Myocyte (in vitro differentiated cells): Measurements from ENCODE around the gene YY2. TPM values are rescaled to one million over a fixed set of nuclear protein-coding genes. Genes with fewer than 3 reads are reported as not detected.
A peak's percentile ranks its signal among the peaks of the same experiment; 100 is the strongest.
"Not testable (repeated sequence)": the region's sequence is repeated elsewhere in the genome, so short reads cannot be mapped to it uniquely, and the experiment has no call there.

Source experiments
- DNase-seq: peaks from one replicate; pipeline ENCODE4 v3.0.0-alpha.2; 2012; ENCODE audit warnings: low read depth
- polyA plus RNA-seq: library from polyadenylated mRNA; unstranded; fragments of >200 nt; gene quantifications from one replicate; pipeline ENCODE4 v1.2.1, GENCODE V29; 2012; ENCODE audit warnings: missing spikeins
- total RNA-seq: library from RNA; depleted of rRNA; stranded (reverse); fragments of >200 nt; gene quantifications from 2 replicates; pipeline ENCODE4 v1.2.3, GENCODE V29; 2014

Gene YY2
- total RNA-seq: 0.37 and 0.68 TPM in 2 replicates
- 0.91 TPM for polyA plus RNA-seq

- DNase-seq: no peak
These were observed at the start of gene YY2 for GRCh38 chrX:21855937-21856415. Gene YY2, plus strand, starts transcription at chrX:21855987. Its CDS starts 498 bp downstream, at chrX:21856485.

GRCh38 chrX:21806691-21807090 is 49.1 kb upstream of the YY2 start:
- DNase-seq: no peak

GRCh38 chrX:21811832-21812231 is 44.0 kb upstream of the YY2 start:
- DNase-seq: no peak

GRCh38 chrX:21812628-21813027 is 43.2 kb upstream of the YY2 start:
- DNase-seq: no peak

GRCh38 chrX:21813612-21814368 is 42.0 kb upstream of the YY2 start:
- no peak for DNase-seq

- no peak for DNase-seq
These were observed 39.7 kb upstream of the YY2 start for GRCh38 chrX:21816136-21816535.

- DNase-seq: not testable (repeated sequence)
These were observed 35.6 kb upstream of the YY2 start for GRCh38 chrX:21820170-21820569.

- no peak for DNase-seq
These were observed 33.9 kb upstream of the YY2 start for GRCh38 chrX:21821875-21822274.

- no peak for DNase-seq
These were observed 24.3 kb upstream of the YY2 start for GRCh38 chrX:21831496-21831895.

GRCh38 chrX:21837056-21837455 is 18.7 kb upstream of the YY2 start:
- no peak for DNase-seq

GRCh38 chrX:21838937-21839333 is 16.9 kb upstream of the YY2 start:
- DNase-seq: no peak

GRCh38 chrX:21839334-21840192 is 16.2 kb upstream of the YY2 start, which contains the start of gene MBTPS2:
Gene MBTPS2, plus strand, starts transcription at chrX:21839617. Its CDS starts 118 bp downstream, at chrX:21839735.
- DNase-seq: peak; percentile 88

GRCh38 chrX:21840193-21840545 is 15.6 kb upstream of the YY2 start:
- no peak for DNase-seq

GRCh38 chrX:21843179-21843578 is 12.6 kb upstream of the YY2 start:
- peak; percentile 5 for DNase-seq

GRCh38 chrX:21845096-21845495 is 10.7 kb upstream of the YY2 start:
- no peak for DNase-seq

- peak; percentile 74 for DNase-seq
These were observed 8.4 kb upstream of the YY2 start for GRCh38 chrX:21847342-21847741.

GRCh38 chrX:21853578-21853977 is 2.2 kb upstream of the YY2 start:
- DNase-seq: no peak

GRCh38 chrX:21856504-21856903 is 717 bp downstream of the YY2 start:
- no peak for DNase-seq

GRCh38 chrX:21863241-21863640 is 7.5 kb downstream of the YY2 start:
- DNase-seq: no peak

GRCh38 chrX:21865436-21865835 is 9.6 kb downstream of the YY2 start:
- no peak for DNase-seq

GRCh38 chrX:21870494-21870893 is 14.7 kb downstream of the YY2 start:
- DNase-seq: peak; percentile 17

- DNase-seq: no peak
These were observed 17.4 kb downstream of the YY2 start for GRCh38 chrX:21873063-21873775.
